IgD-negative memory B cell (primary cell): ENCODE data around the gene CKMT1A. TPM values are rescaled to one million over a fixed set of nuclear protein-coding genes. Genes with fewer than 3 reads are reported as not detected.
"Not testable (repeated sequence)": the region's sequence is repeated elsewhere in the genome, so short reads cannot be mapped to it uniquely, and the experiment has no call there.

Experiments used
- H3K27ac Mint-ChIP-seq, 3 donors: one replicate each; pipeline ENCODE4 v1.8.0; 2020 to 2022; ENCODE audit warnings: mild to moderate bottlenecking in 3 of 3, mixed read lengths in 3 of 3, moderate library complexity in 1 of 3
- H3K27me3 Mint-ChIP-seq: one replicate; pipeline ENCODE4 v1.8.0; 2021; ENCODE audit warnings: mixed read lengths
- H3K36me3 Mint-ChIP-seq: one replicate; pipeline ENCODE4 v1.8.0; 2020; ENCODE audit warnings: mild to moderate bottlenecking, mixed read lengths
- H3K4me1 Mint-ChIP-seq, 3 donors: one replicate each; pipeline ENCODE4 v1.8.0; 2020 to 2022; ENCODE audit warnings: mixed read lengths in 3 of 3, mild to moderate bottlenecking in 1 of 3
- H3K4me3 Mint-ChIP-seq, 4 donors: one replicate each; pipeline ENCODE4 v1.8.0; 2020 to 2022; ENCODE audit warnings: mild to moderate bottlenecking in 4 of 4, mixed read lengths in 4 of 4, moderate library complexity in 3 of 4
- H3K9me3 Mint-ChIP-seq, 3 donors: one replicate each; pipeline ENCODE4 v1.8.0; 2020 to 2021; ENCODE audit warnings: mixed read lengths in 3 of 3, mild to moderate bottlenecking in 1 of 3
- polyA plus RNA-seq: library from polyadenylated mRNA; unstranded; fragments of 300-500 nt; fragmentation: Illumina TruSeq; gene quantifications from one replicate; pipeline ENCODE4 v1.2.3, GENCODE V29; 2021

Gene CKMT1A
- not detected for polyA plus RNA-seq

DNA sequence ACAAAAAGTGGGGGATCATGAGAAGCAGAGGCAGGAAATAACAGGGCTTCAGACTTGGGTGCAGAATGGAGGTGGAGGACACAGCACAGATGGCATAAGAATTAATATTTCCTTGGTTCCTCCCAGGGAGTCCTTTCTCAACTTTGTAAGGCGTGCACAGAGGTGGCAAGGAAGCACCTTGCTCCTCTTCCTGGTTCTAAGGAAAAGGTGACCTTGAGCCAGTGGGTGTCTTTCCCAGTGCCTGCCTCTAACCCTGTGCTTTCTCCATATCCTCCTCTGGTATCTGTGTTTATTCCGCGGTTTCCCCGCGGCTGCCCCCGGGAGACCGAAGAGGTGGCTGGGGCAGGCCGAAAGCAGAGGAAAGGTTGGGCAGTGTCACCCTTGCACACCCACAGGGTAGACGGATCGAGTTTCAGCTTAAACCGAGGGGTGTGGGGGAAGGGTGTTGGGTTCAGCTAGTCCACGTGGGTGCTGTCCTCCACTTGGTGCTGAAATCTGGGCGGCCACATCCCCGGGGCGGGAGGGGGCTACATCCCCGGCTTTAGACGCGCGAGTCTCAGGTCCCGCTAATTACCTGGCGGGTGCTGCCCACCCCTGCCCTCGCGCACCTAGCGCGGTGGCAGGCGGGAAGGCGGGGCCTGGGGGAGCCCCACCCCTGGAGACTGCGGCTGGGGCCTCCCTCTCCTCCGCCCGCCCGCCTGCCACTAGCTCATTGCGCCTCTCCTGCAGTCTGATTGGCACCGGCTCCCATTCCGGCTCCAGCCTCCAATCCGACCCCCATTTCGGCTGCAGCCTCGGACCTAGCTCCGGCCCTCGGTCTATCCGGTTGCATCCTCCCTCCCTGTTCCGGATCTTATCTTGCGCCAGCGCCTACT lies at the start of gene CKMT1A:
Gene CKMT1A, plus strand, starts transcription at position 712 of the 875 bp plus-strand sequence. CDS start 192 bp downstream, outside the sequence.
- H3K4me3 Mint-ChIP-seq, H3K4me1 Mint-ChIP-seq, H3K9me3 Mint-ChIP-seq: not testable (repeated sequence)

GRCh38 chr15:43648649-43649429 lies 44.8 kb upstream of the CKMT1A start, which contains the start of gene CATSPER2:
Gene CATSPER2 (minus strand): TSS chr15:43648844. CDS start chr15:43648061, 783 bp downstream.
- peaks cover 3% of the 10 kb centered on the region for H3K36me3 Mint-ChIP-seq
- H3K4me1 Mint-ChIP-seq = peaks cover 5 to 11% (median 8%) of the 10 kb centered on the region in 3 donors
- H3K27me3 Mint-ChIP-seq = no peaks in the 10 kb centered on the region
- no peak within 1 kb of the TSS for H3K4me3 Mint-ChIP-seq
- no peak within 1 kb of the TSS for H3K27ac Mint-ChIP-seq
- H3K9me3 Mint-ChIP-seq = no peaks in the 10 kb centered on the region

More for the DNA sequence above, at the start of gene CKMT1A:
- H3K27me3 Mint-ChIP-seq, H3K27ac Mint-ChIP-seq, H3K36me3 Mint-ChIP-seq: not testable (repeated sequence)

GRCh38 chr15:43649430-43649926 lies 44.2 kb upstream of the CKMT1A start:
- H3K9me3 Mint-ChIP-seq, H3K27me3 Mint-ChIP-seq, H3K36me3 Mint-ChIP-seq, H3K27ac Mint-ChIP-seq, H3K4me3 Mint-ChIP-seq: not testable (repeated sequence)
- H3K4me1 Mint-ChIP-seq = peaks cover 5 to 11% (median 8%) of the 10 kb centered on the region in 3 donors

GRCh38 chr15:43659727-43660126 lies 33.9 kb upstream of the CKMT1A start:
- not testable (repeated sequence) for H3K27me3 Mint-ChIP-seq, H3K27ac Mint-ChIP-seq, H3K4me3 Mint-ChIP-seq, H3K9me3 Mint-ChIP-seq, H3K36me3 Mint-ChIP-seq, H3K4me1 Mint-ChIP-seq

GRCh38 chr15:43662293-43662692 lies 31.4 kb upstream of the CKMT1A start:
- not testable (repeated sequence) for H3K4me1 Mint-ChIP-seq, H3K27ac Mint-ChIP-seq, H3K9me3 Mint-ChIP-seq, H3K4me3 Mint-ChIP-seq, H3K27me3 Mint-ChIP-seq, H3K36me3 Mint-ChIP-seq

DNA sequence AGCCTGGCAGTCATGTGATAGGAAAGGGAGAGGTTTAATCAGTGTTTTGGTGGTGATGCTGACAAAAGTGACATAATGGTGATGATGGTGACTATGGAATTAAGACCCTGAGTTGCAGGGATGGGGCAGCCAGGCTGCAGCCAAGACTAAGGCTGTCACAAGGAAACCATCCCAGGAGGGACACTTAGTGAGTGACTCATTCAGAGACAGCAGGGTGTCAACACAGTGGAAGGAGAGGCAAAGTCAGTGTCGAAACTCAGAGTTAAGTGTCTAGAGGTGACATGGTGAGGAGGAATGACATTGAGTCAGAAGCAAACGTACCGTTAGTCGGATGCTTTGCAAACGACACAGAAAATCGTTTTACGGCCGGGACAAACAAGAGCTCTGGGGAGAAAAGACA lies 30.3 kb upstream of the CKMT1A start:
- not testable (repeated sequence) for H3K4me3 Mint-ChIP-seq, H3K27ac Mint-ChIP-seq, H3K4me1 Mint-ChIP-seq, H3K27me3 Mint-ChIP-seq, H3K36me3 Mint-ChIP-seq, H3K9me3 Mint-ChIP-seq

GRCh38 chr15:43666177-43666576 lies 27.5 kb upstream of the CKMT1A start:
- not testable (repeated sequence) for H3K4me1 Mint-ChIP-seq, H3K4me3 Mint-ChIP-seq, H3K27me3 Mint-ChIP-seq, H3K27ac Mint-ChIP-seq, H3K36me3 Mint-ChIP-seq, H3K9me3 Mint-ChIP-seq

GRCh38 chr15:43674175-43674574 lies 19.5 kb upstream of the CKMT1A start:
- H3K36me3 Mint-ChIP-seq, H3K27ac Mint-ChIP-seq, H3K27me3 Mint-ChIP-seq, H3K9me3 Mint-ChIP-seq, H3K4me3 Mint-ChIP-seq, H3K4me1 Mint-ChIP-seq: not testable (repeated sequence)

DNA sequence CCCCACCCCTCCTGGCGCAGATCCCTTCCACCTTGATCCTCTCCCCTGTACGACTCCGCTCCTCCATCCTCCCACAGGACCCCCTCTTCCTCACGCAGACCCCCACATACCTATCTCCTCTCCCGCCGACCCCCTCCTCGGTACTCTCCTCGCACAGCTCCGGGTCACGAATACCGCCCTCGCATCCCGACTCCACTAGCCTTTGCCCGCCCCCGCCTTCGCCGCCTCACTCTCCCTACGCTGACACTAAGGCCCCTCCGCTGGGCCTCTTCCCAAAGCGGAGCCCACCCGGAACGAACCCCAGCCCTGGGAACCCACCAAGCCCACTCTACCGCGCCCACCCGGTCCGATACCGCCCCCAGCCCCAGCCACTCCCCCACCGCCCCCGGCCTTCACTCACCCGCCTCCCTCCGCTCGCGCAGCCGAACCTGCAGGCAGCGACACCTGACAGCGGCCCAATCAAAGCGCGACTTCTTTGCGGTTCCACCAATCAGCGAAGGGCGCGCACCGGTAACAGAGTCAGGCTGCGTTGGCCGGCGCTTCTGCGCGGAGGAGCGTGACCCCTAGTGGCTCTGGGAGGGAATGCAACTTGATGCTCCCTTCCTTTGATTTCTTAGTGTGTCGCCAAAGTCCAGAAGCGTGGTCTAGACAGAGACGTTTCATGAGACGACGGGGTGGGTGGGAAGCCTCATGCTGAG lies 3.9 kb upstream of the CKMT1A start:
- not testable (repeated sequence) for H3K9me3 Mint-ChIP-seq, H3K36me3 Mint-ChIP-seq, H3K27me3 Mint-ChIP-seq

DNA sequence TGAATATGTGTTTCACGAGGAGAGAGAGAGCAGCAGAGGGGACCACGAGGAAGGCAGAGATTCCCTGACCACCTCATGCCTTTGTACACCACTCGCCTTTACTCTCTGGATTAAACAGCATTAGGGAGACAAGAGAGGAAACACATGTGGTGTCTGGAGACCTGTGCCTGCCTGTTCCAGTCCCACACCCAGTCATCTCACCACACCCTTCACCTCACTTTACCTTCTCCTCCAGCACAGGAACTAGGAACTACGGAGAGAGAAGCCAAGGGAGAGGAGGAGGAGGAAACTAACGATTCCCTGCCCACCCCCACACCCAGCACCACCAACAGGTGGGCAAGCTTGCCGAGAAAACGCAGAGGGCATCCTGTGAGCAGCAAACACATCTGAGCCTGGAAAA lies 980 bp upstream of the CKMT1A start:
- H3K27me3 Mint-ChIP-seq, H3K27ac Mint-ChIP-seq, H3K4me3 Mint-ChIP-seq, H3K4me1 Mint-ChIP-seq, H3K9me3 Mint-ChIP-seq, H3K36me3 Mint-ChIP-seq: not testable (repeated sequence)

More for the DNA sequence above, 3.9 kb upstream of the CKMT1A start:
- not testable (repeated sequence) for H3K4me3 Mint-ChIP-seq, H3K4me1 Mint-ChIP-seq, H3K27ac Mint-ChIP-seq

DNA sequence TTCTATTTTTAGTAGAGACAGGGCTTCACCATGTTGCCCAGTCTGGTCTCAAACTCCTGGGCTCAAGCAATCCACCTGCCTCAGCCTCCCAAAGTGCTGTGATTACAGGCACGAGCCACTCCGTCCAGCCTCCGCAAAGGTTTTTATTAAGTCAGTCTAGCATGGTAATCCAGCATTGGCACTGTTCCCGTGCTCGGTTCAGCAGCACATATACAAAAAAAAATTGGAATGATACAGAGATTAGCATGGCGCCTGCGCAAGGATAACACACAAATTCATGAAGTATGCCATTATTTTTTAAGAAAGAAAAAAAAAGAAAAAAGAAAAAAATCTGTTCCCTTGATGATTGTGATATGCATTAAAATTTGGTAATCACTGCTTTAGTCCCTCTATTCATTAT lies 8.5 kb downstream of the CKMT1A start:
- no peak overlapping the region for H3K27ac Mint-ChIP-seq
- no peak overlapping the region for H3K4me3 Mint-ChIP-seq
- H3K4me1 Mint-ChIP-seq = no peaks in the 10 kb centered on the region
- no peaks in the 10 kb centered on the region for H3K36me3 Mint-ChIP-seq
- H3K27me3 Mint-ChIP-seq = peaks cover 6% of the 10 kb centered on the region
- H3K9me3 Mint-ChIP-seq = no peaks in the 10 kb centered on the region

GRCh38 chr15:43702701-43703424 lies 9.2 kb downstream of the CKMT1A start:
- H3K36me3 Mint-ChIP-seq = no peaks in the 10 kb centered on the region
- H3K4me3 Mint-ChIP-seq = no peak overlapping the region
- peaks cover 6% of the 10 kb centered on the region for H3K27me3 Mint-ChIP-seq
- no peaks in the 10 kb centered on the region for H3K9me3 Mint-ChIP-seq
- H3K27ac Mint-ChIP-seq = no peak overlapping the region
- H3K4me1 Mint-ChIP-seq = no peaks in the 10 kb centered on the region

GRCh38 chr15:43710431-43711131 lies 16.9 kb downstream of the CKMT1A start:
- not testable (repeated sequence) for H3K36me3 Mint-ChIP-seq, H3K27me3 Mint-ChIP-seq, H3K27ac Mint-ChIP-seq, H3K9me3 Mint-ChIP-seq, H3K4me1 Mint-ChIP-seq, H3K4me3 Mint-ChIP-seq

DNA sequence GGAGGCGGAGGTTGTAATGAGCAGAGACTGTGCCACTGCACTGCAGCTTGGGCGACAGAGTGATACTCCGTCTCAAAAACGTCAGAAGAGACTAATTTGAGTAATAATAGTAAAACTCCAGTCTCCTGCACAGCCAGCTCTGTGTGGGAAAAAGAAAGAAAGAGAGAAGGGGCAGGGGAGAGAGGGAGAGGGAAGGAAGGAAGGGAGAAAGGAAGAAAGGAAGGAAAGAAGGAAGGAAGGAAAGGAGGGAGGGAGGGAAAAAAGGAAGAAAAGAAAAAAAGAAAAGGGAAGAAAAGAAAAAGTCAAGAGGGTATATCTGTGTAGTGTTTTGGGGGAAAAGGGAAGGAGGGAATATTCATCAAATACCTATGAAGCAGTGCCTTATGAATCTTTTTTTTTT lies 29.5 kb downstream of the CKMT1A start:
- Mint-ChIP-seq H3K27ac (no peak overlapping the region), H3K36me3 (peaks cover 2% of the 10 kb centered on the region), H3K4me3 (no peak overlapping the region), H3K9me3 (no peaks in the 10 kb centered on the region), H3K4me1 (no peaks in the 10 kb centered on the region), H3K27me3 (peaks cover 1% of the 10 kb centered on the region)
